OCI-LY7 (cell line): ENCODE measurements around the gene CASP9. TPM values are rescaled to one million over a fixed set of nuclear protein-coding genes. Genes with fewer than 3 reads are reported as not detected.

Experiments used
- BruUV-seq: library from RNA; stranded (reverse); fragments of 400-500 nt; replicated peaks from 2 replicates; lab custom pipeline; 2021; lab: Mats Ljungman, UMichigan
- CTCF ChIA-PET: fragments of 300-600 bp; sonication (Branson Sonifier 250); formaldehyde crosslinking; loops from one replicate; lab custom pipeline; 2022; ENCODE audit warnings: antibody characterized with exemption; ENCODE audit not compliant: unreplicated experiment; lab: Charles Lee
- POLR2A ChIA-PET: fragments of 300-600 bp; sonication (Branson Sonifier 250); formaldehyde crosslinking; loops from one replicate; lab custom pipeline; 2022; ENCODE audit warnings: antibody characterized with exemption; lab: Charles Lee
- DNase-seq: peaks from one replicate; pipeline ENCODE4 v3.0.0-alpha.2; 2015; ENCODE audit warnings: low spot score
- H2AFZ ChIP-seq: fragments of 200-600 bp; sonication (generic), shearing (Covaris generic); 2 replicates; pipeline ENCODE4 v1.6.1; 2014; ENCODE audit warnings: mild to moderate bottlenecking, antibody characterized with exemption, low read length, moderate library complexity
- H3K27ac ChIP-seq: fragments of 200-600 bp; sonication (generic); 2 replicates; pipeline ENCODE4 v1.5.1; 2014; ENCODE audit warnings: mixed run types, low read depth, mild to moderate bottlenecking, moderate library complexity, low read length, inconsistent platforms; ENCODE audit not compliant: poor library complexity, severe bottlenecking
- H3K36me3 ChIP-seq: fragments of 200-600 bp; sonication (generic); 2 replicates; pipeline ENCODE4 v1.6.1; 2014; ENCODE audit warnings: mild to moderate bottlenecking, antibody characterized with exemption, low read length, moderate library complexity, mixed read lengths; ENCODE audit not compliant: insufficient read depth
- H3K4me1 ChIP-seq: fragments of 200-600 bp; sonication (generic); 2 replicates; pipeline ENCODE4 v1.5.1; 2014; ENCODE audit warnings: mild to moderate bottlenecking, low read length; ENCODE audit not compliant: insufficient read depth, poor library complexity, severe bottlenecking
- H3K4me2 ChIP-seq: fragments of 200-600 bp; sonication (generic); 2 replicates; pipeline ENCODE4 v1.6.1; 2014; ENCODE audit warnings: mild to moderate bottlenecking, low read length
- H3K4me3 ChIP-seq: fragments of 200-600 bp; sonication (generic); 2 replicates; pipeline ENCODE4 v1.5.1; 2014; ENCODE audit warnings: mild to moderate bottlenecking, low read depth, low read length; ENCODE audit not compliant: poor library complexity, severe bottlenecking
- H3K79me2 ChIP-seq: fragments of 200-600 bp; sonication (generic); 2 replicates; pipeline ENCODE4 v1.6.1; 2016; ENCODE audit warnings: low read depth, mild to moderate bottlenecking, low read length, moderate library complexity, mixed read lengths; ENCODE audit not compliant: insufficient read depth
- H3K9me2 ChIP-seq: fragments of 200-600 bp; sonication (generic); 2 replicates; pipeline ENCODE4 v1.6.1; 2016; ENCODE audit warnings: mild to moderate bottlenecking, low read length, mixed read lengths; ENCODE audit not compliant: insufficient read depth
- H3K9me3 ChIP-seq: fragments of 200-600 bp; sonication (generic); 2 replicates; pipeline ENCODE4 v1.6.1; 2014; ENCODE audit warnings: mild to moderate bottlenecking, mixed run types, low read length, mixed read lengths
- H4K20me1 ChIP-seq: fragments of 200-600 bp; sonication (generic); 2 replicates; pipeline ENCODE4 v1.6.1; 2014; ENCODE audit warnings: mild to moderate bottlenecking, antibody characterized with exemption, low read length, moderate library complexity, mixed read lengths; ENCODE audit not compliant: insufficient read depth
- CTCF ChIP-seq: fragments of 200-600 bp; sonication (generic); conservative IDR thresholded peaks from 2 replicates; pipeline ENCODE4 v1.5.1; 2014; ENCODE audit warnings: mild to moderate bottlenecking, antibody characterized with exemption, low read length, moderate library complexity, mixed read lengths
- EZH2phosphoT487 ChIP-seq: fragments of 200-600 bp; sonication (generic); IDR thresholded peaks from 2 replicates; pipeline ENCODE4 v1.6.1; 2018; ENCODE audit warnings: low read depth, borderline replicate concordance, mild to moderate bottlenecking, mixed run types, antibody characterized with exemption, low read length, moderate library complexity, mixed read lengths
- intact Hi-C: fragments of 100-400 bp; cut with micrococcal nuclease; formaldehyde crosslinking; loops from one replicate; pipeline ENCODE4 v1.10.0; 2022; ENCODE audit not compliant: unreplicated experiment
- total RNA-seq, 2 experiments: library from RNA; depleted of rRNA in 1 of 2; stranded (reverse); fragments of >200 nt in 1 of 2; shearing (Covaris generic) in 1 of 2; gene quantifications; 2 replicates each; pipeline ENCODE4 v1.2.3, GENCODE V29; 2014 to 2022

The CASP9 gene
- total RNA-seq, 2 experiments from 2014 or later = 14.5 to 17.6 TPM

- no peak overlapping the region for H3K27ac ChIP-seq
- no peak overlapping the region for H3K4me3 ChIP-seq
- DNase-seq = no peak
- TF ChIP-seq EZH2phosphoT487 (no peak), CTCF (0 out of 2 replicates have a peak, but pooled peaks have one; percentile 17)
- intact Hi-C loops = no loop called here
- POLR2A ChIA-PET = interaction anchor here (0.6 to 1.3 kb wide), 2 partner anchors 10 to 109 kb away, joined by 3 read pairs; no protein-coding TSS in a partner anchor
- H3K36me3 ChIP-seq = peaks cover 18% of the 10 kb centered on the region
- no TSS peak for BruUV-seq
- CTCF ChIA-PET = no interaction called here
- no peaks in the 10 kb centered on the region for H3K9me2 ChIP-seq
- H3K4me1 ChIP-seq = peaks cover 25% of the 10 kb centered on the region
- H2AFZ ChIP-seq = no peak overlapping the region
- no peaks in the 10 kb centered on the region for H3K9me3 ChIP-seq
- no peaks in the 10 kb centered on the region for H3K79me2 ChIP-seq
- H4K20me1 ChIP-seq = no peaks in the 10 kb centered on the region
- H3K4me2 ChIP-seq = no peak overlapping the region
These were observed 10.1 kb downstream of the CASP9 start for GRCh38 chr1:15513919-15514318.

- ChIA-PET CTCF (interaction anchor here (0.6 kb wide), 1 partner anchor 16 kb away, joined by 3 read pairs; no protein-coding TSS in a partner anchor), POLR2A (interaction anchor here (0.6 kb wide), 1 partner anchor 110 kb away, joined by 3 read pairs; no protein-coding TSS in a partner anchor)
- H3K4me1 ChIP-seq = peaks cover 29% of the 10 kb centered on the region
- no peak for DNase-seq
- no peak overlapping the region for H3K4me2 ChIP-seq
- peaks cover 18% of the 10 kb centered on the region for H3K36me3 ChIP-seq
- H3K9me2 ChIP-seq = no peaks in the 10 kb centered on the region
- TF ChIP-seq EZH2phosphoT487 (no peak), CTCF (no peak)
- intact Hi-C loops = no loop called here
- no TSS peak for BruUV-seq
- H3K4me3 ChIP-seq = no peak overlapping the region
- no peaks in the 10 kb centered on the region for H3K79me2 ChIP-seq
- H3K27ac ChIP-seq = no peak overlapping the region
- no peak overlapping the region for H2AFZ ChIP-seq
- H4K20me1 ChIP-seq = no peaks in the 10 kb centered on the region
- no peaks in the 10 kb centered on the region for H3K9me3 ChIP-seq
These were observed 10.8 kb downstream of the CASP9 start for GRCh38 chr1:15513192-15513591.

- intact Hi-C loops = no loop called here
- POLR2A ChIA-PET = no interaction called here
- Histone ChIP-seq H3K4me1 (peaks cover 39% of the 10 kb centered on the region), H3K4me3 (no peak overlapping the region), H3K9me3 (no peaks in the 10 kb centered on the region), H3K4me2 (no peak overlapping the region), H3K79me2 (no peaks in the 10 kb centered on the region), H3K27ac (no peak overlapping the region), H2AFZ (no peak overlapping the region), H4K20me1 (no peaks in the 10 kb centered on the region), H3K36me3 (peaks cover 4% of the 10 kb centered on the region; the same call in 1 of the 2 replicates), H3K9me2 (no peaks in the 10 kb centered on the region)
- no peak for TF ChIP-seq EZH2phosphoT487
- no TSS peak for BruUV-seq
- CTCF ChIA-PET = no interaction called here
- DNase-seq = no peak
These were observed 13.2 kb downstream of the CASP9 start for GRCh38 chr1:15510611-15511405.
